K562 (cell line): ENCODE measurements around the gene SLC7A5. TPM values are rescaled to one million over a fixed set of nuclear protein-coding genes. Genes with fewer than 3 reads are reported as not detected.
"Not testable (repeated sequence)": the region's sequence is repeated elsewhere in the genome, so short reads cannot be mapped to it uniquely, and the experiment has no call there.

Experiments used
- ATAC-seq: fragments of 200-7000 bp; cut with Tn5 transposase; 3 replicates; pipeline ENCODE4 v1.9.1; 2020; ENCODE audit warnings: moderate library complexity
- BruUV-seq: library from RNA; stranded (reverse); fragments of 400-500 nt; replicated peaks from 2 replicates; lab custom pipeline; 2021; lab: Mats Ljungman, UMichigan
- CTCF ChIA-PET: fragments of 300-600 bp; formaldehyde crosslinking; extraction: SDS; loops from one replicate; lab custom pipeline; 2021; ENCODE audit warnings: low intra/inter-chr PET ratio; lab: Yijun Ruan, JAX
- POLR2A ChIA-PET: fragments of 300-600, 350-650 bp; sonication (Branson Sonifier 250); formaldehyde crosslinking; extraction: SDS; loops from one replicate; lab custom pipeline; 2021; ENCODE audit warnings: antibody characterized with exemption, inconsistent platforms; lab: Yijun Ruan, JAX
- DNase-seq, 4 experiments: peaks; one replicate each; pipeline versions ENCODE4 v3.0.0 to v3.0.0-alpha.2; 2011 to 2018; ENCODE audit warnings: low spot score in 3 of 4, mixed read lengths in 3 of 4; ENCODE audit errors: extremely low read depth in 1 of 4
- FAIRE-seq: peaks from 2 replicates; lab custom pipeline; 2011; peaks lifted over from hg19 to GRCh38; lab: Jason Lieb, UNC
- H2AFZ ChIP-seq: 2 replicates; pipeline ENCODE4 v1.6.0; 2011; ENCODE audit warnings: low read depth, low read length, control low read depth, inconsistent platforms
- H3K27ac ChIP-seq: fragments of 200-600 bp; 3 replicates; pipeline ENCODE4 v1.8.0; 2011; ENCODE audit warnings: low read depth, mild to moderate bottlenecking, control low read depth, inconsistent platforms, low read length, moderate library complexity, mixed read lengths; ENCODE audit errors: extremely low read depth
- H3K27me3 ChIP-seq, 2 experiments: fragments of 300-600 bp in 1 of 2; 2 replicates in 1 of 2; 3 replicates in 1 of 2; pipeline versions ENCODE4 v1.6.0 to v1.8.0; 2011; ENCODE audit warnings: inconsistent platforms in 2 of 2, low read length in 2 of 2, mild to moderate bottlenecking in 1 of 2, mixed read lengths in 1 of 2, moderate library complexity in 1 of 2; ENCODE audit not compliant: control insufficient read depth in 2 of 2, insufficient read depth in 2 of 2
- H3K36me3 ChIP-seq: fragments of 300-600 bp; 3 replicates; pipeline ENCODE4 v1.8.0; 2011; ENCODE audit warnings: mild to moderate bottlenecking, low read length, inconsistent platforms; ENCODE audit not compliant: control insufficient read depth, insufficient read depth
- H3K4me1 ChIP-seq, 2 experiments: fragments of 200-600 bp in 1 of 2; replicated peaks in 1 of 2; 2 replicates in 1 of 2; 3 replicates in 1 of 2; pipeline versions ENCODE4 v1.5.1 to v1.8.0; 2011; ENCODE audit warnings: inconsistent platforms in 2 of 2, low read length in 2 of 2, mild to moderate bottlenecking in 1 of 2, mixed read lengths in 1 of 2, moderate library complexity in 1 of 2; ENCODE audit not compliant: control insufficient read depth in 2 of 2, insufficient read depth in 2 of 2
- H3K4me2 ChIP-seq: 2 replicates; pipeline ENCODE4 v1.6.1; 2011; ENCODE audit warnings: low read length, control low read depth, inconsistent platforms, mixed read lengths; ENCODE audit not compliant: insufficient read depth
- H3K4me3 ChIP-seq: fragments of 200-600 bp; sonication (generic), shearing (Covaris generic); 2 replicates; pipeline ENCODE4 v1.5.1; 2016; ENCODE audit warnings: control low read depth, inconsistent platforms
- H3K79me2 ChIP-seq: fragments of 200-600 bp; 3 replicates; pipeline ENCODE4 v1.8.0; 2011; ENCODE audit warnings: low read length, inconsistent platforms; ENCODE audit not compliant: control insufficient read depth, insufficient read depth
- H3K9ac ChIP-seq, 2 experiments: 2 replicates each; pipeline versions ENCODE4 v1.6.0 to v1.6.1; 2011; ENCODE audit warnings: low read depth in 2 of 2, low read length in 2 of 2, control low read depth in 1 of 2, inconsistent platforms in 1 of 2, mild to moderate bottlenecking in 1 of 2, mixed read lengths in 1 of 2; ENCODE audit not compliant: insufficient read depth in 1 of 2
- H3K9me1 ChIP-seq: one replicate; pipeline ENCODE4 v1.6.0; 2011; ENCODE audit warnings: inconsistent platforms, mild to moderate bottlenecking, low read length, moderate library complexity; ENCODE audit not compliant: control insufficient read depth, insufficient read depth
- H3K9me3 ChIP-seq: replicated peaks from 2 replicates; pipeline ENCODE4 v1.5.1; 2011; ENCODE audit warnings: low read depth, low read length, inconsistent platforms; ENCODE audit not compliant: control insufficient read depth, insufficient read depth
- H4K20me1 ChIP-seq: replicated peaks from 2 replicates; pipeline ENCODE4 v1.6.1; 2011; ENCODE audit warnings: low read length, inconsistent platforms, mixed read lengths; ENCODE audit not compliant: control insufficient read depth, insufficient read depth
- CBFA2T2 ChIP-seq: fragments of 450-650 bp; conservative IDR thresholded peaks from 2 replicates; pipeline ENCODE4 v1.6.1; 2017; ENCODE audit warnings: mild to moderate bottlenecking
- CBFA2T3 ChIP-seq: fragments of 450-650 bp; IDR thresholded peaks from 2 replicates; pipeline ENCODE4 v1.6.1; 2017
- PBX2 ChIP-seq, 2 experiments: IDR thresholded peaks in 1 of 2; conservative IDR thresholded peaks in 1 of 2; 2 replicates each; pipeline ENCODE4 v1.6.1; 2016; ENCODE audit warnings: low read depth in 2 of 2, mild to moderate bottlenecking in 1 of 2, missing compliant biosample characterization in 1 of 2, missing genetic modification characterization in 1 of 2, moderate library complexity in 1 of 2
- WGBS: fragments of 100-300 bp; shearing (Covaris generic); methylation state at CpG from one replicate; pipeline ENCODE4 v1.1.6; 2016; ENCODE audit warnings: low coverage, mixed read lengths; ENCODE audit not compliant: insufficient coverage; ENCODE audit errors: missing lambda C conversion rate; 5-methylcytosine and 5-hydroxymethylcytosine counted together
- in situ Hi-C: fragments of 300-500 bp; cut with MboI; formaldehyde crosslinking; loops from 4 replicates; pipeline ENCODE4 v1.15.0; 2018; ENCODE audit warnings: inconsistent platforms, mixed read lengths
- intact Hi-C: fragments of 100-400 bp; cut with micrococcal nuclease; formaldehyde crosslinking; loops from 2 replicates; pipeline ENCODE4 v1.14.2; 2022
- polyA plus RNA-seq, 8 experiments: library from polyadenylated mRNA; depleted of rRNA in 4 of 8; stranded (reverse) in 5 of 8; unstranded in 3 of 8; fragments of >200 nt; fragmentation: Nextera tagmentation in 2 of 8; fragmentation: Illumina TruSeq in 1 of 8; extraction: Ambion mirVana in 2 of 8; extraction: Trizol in 1 of 8; gene quantifications; 2 replicates each; pipeline versions ENCODE4 v1.2.1 to v1.2.3, GENCODE V29; 2011 to 2014; ENCODE audit warnings: inconsistent platforms in 1 of 8, missing spikeins in 1 of 8
- total RNA-seq, 7 experiments: library from RNA; depleted of rRNA in 6 of 7; stranded (reverse); fragments of >200 nt in 6 of 7; fragmentation: Illumina TruSeq in 2 of 7; extraction: Trizol in 2 of 7; gene quantifications; 2 replicates each; pipeline versions ENCODE4 v1.2.1 to v1.2.3, GENCODE V29; 2011 to 2021; ENCODE audit warnings: low replicate concordance in 1 of 7

The SLC7A5 gene
- total and polyA plus RNA-seq, 9 of the 15 experiments (the other 6 are each of a cell fraction or from before 2014, with no cell fraction given), result 1.9 to 220 (median 18.6) TPM

- DNase-seq; H3K9me1 ChIP-seq; H3K4me3 ChIP-seq; H3K4me2 ChIP-seq; in situ Hi-C loops; H3K9me3 ChIP-seq; POLR2A ChIA-PET; ATAC-seq; H3K27me3 ChIP-seq; H2AFZ ChIP-seq; BruUV-seq; FAIRE-seq; intact Hi-C loops; H3K27ac ChIP-seq; CTCF ChIA-PET; TF ChIP-seq PBX2 (CRISPR knock-in tag; IDR thresholded peaks at IDR 0.05; ENCODE audit: low read depth): not testable (repeated sequence)
- Histone ChIP-seq H3K9ac (0 out of 4 replicates have a peak overlapping the region, but pooled peaks of 1 of the 2 experiments have one; percentile 75), H4K20me1 (peaks cover 63% of the 10 kb centered on the region), H3K4me1 (peaks cover 41 to 53% of the 10 kb centered on the region in 2 experiments), H3K36me3 (peaks cover 69% of the 10 kb centered on the region; the same call in 2 of the 3 replicates), H3K79me2 (peaks cover 95% of the 10 kb centered on the region)
- TF ChIP-seq CBFA2T2 (0 out of 2 replicates have a peak, but pooled peaks have one; percentile 8), PBX2 (tag; conservative IDR thresholded peaks at IDR 0.05; ENCODE audit: low read depth) (peak; percentile 22; the same call in 1 of the 2 replicates), CBFA2T3 (peak; percentile 23; the same call in 1 of the 2 replicates)
- WGBS, result 62% methylated on average over 9 of the region's 9 CpGs
Observed at GRCh38 chr16:87863327-87863635, 6.0 kb downstream of the SLC7A5 start.
